Peyer's patch (tissue), 4 donors: ENCODE results near the gene SPATA6L. TPM values are rescaled to one million over a fixed set of nuclear protein-coding genes. Genes with fewer than 3 reads are reported as not detected.

Source experiments
- DNase-seq, 3 donors: peaks; one replicate each; pipeline ENCODE4 v3.0.0-alpha.2; 2017 to 2019
- H3K27ac ChIP-seq, 4 donors: fragments of 200-600 bp; sonication (generic); one replicate each; pipeline ENCODE4 v1.5.1; 2016 to 2019
- H3K27me3 ChIP-seq, 2 donors: fragments of 200-600 bp; sonication (generic); one replicate each; pipeline ENCODE4 v1.5.1; 2019
- H3K36me3 ChIP-seq, 3 donors: fragments of 200-600 bp; sonication (generic); one replicate each; pipeline ENCODE4 v1.5.1; 2016 to 2019
- H3K4me1 ChIP-seq, 4 donors: fragments of 200-600 bp; sonication (generic); one replicate each; pipeline ENCODE4 v1.5.1; 2016 to 2019
- H3K4me3 ChIP-seq, 4 donors: fragments of 200-600 bp; sonication (generic); 1 replicate in 3 of 4; 2 replicates in 1 of 4; pipeline ENCODE4 v1.5.1; 2016 to 2019; ENCODE audit warnings: mild to moderate bottlenecking in 1 of 4
- H3K9me3 ChIP-seq, 4 donors: fragments of 200-600 bp; sonication (generic); one replicate each; pipeline ENCODE4 v1.5.1; 2016 to 2019; ENCODE audit warnings: mild to moderate bottlenecking in 1 of 4
- POLR2A ChIP-seq, 2 donors: fragments of 450-650 bp; IDR thresholded peaks; one replicate each; pipeline ENCODE4 v1.5.1; 2017; ENCODE audit warnings: antibody characterized with exemption in 2 of 2, mild to moderate bottlenecking in 2 of 2, moderate library complexity in 2 of 2
- total RNA-seq, 4 donors: library from RNA; depleted of rRNA; stranded (reverse); fragments of >200 nt; gene quantifications; one replicate each; pipeline ENCODE4 v1.1.0, GENCODE V29; 2016
- TF ChIP-seq, protein P1 (sequence below), 6 experiments: fragments of 450-650 bp in 4 of 6; fragments of 200-600 bp in 2 of 6; sonication (generic) in 1 of 6; IDR thresholded peaks; one replicate each; pipeline ENCODE4 v1.5.1; 2017 to 2019; ENCODE audit warnings: antibody characterized with exemption in 6 of 6, mild to moderate bottlenecking in 3 of 6, moderate library complexity in 1 of 6

SPATA6L gene
- total RNA-seq, 4 donors from 2014 or later, result 13.4 to 19.0 (median 16.6) TPM

GRCh38 chr9:4680750-4681149 lies 14.5 kb upstream of the SPATA6L start:
- H3K36me3 ChIP-seq, result peaks cover 0 to 8% (median 0%) of the 10 kb centered on the region in 3 donors
- DNase-seq, result no peak
- no peaks in the 10 kb centered on the region for H3K9me3 ChIP-seq
- H3K27ac ChIP-seq, result peak overlapping the region in 2 of 4 donors; percentile 96 to 98
- H3K4me3 ChIP-seq, result peak overlapping the region; percentile 57 to 89 (median 79)
- H3K27me3 ChIP-seq, result no peaks in the 10 kb centered on the region
- peaks cover 0 to 11% (median 0%) of the 10 kb centered on the region in 4 donors for H3K4me1 ChIP-seq
- TF ChIP-seq POLR2A (IDR thresholded peaks at IDR 0.05), result no peak
- TF ChIP-seq, protein P1, sequence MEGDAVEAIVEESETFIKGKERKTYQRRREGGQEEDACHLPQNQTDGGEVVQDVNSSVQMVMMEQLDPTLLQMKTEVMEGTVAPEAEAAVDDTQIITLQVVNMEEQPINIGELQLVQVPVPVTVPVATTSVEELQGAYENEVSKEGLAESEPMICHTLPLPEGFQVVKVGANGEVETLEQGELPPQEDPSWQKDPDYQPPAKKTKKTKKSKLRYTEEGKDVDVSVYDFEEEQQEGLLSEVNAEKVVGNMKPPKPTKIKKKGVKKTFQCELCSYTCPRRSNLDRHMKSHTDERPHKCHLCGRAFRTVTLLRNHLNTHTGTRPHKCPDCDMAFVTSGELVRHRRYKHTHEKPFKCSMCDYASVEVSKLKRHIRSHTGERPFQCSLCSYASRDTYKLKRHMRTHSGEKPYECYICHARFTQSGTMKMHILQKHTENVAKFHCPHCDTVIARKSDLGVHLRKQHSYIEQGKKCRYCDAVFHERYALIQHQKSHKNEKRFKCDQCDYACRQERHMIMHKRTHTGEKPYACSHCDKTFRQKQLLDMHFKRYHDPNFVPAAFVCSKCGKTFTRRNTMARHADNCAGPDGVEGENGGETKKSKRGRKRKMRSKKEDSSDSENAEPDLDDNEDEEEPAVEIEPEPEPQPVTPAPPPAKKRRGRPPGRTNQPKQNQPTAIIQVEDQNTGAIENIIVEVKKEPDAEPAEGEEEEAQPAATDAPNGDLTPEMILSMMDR (IDR thresholded peaks at IDR 0.05), result no peak

GRCh38 chr9:4680173-4680525 lies 13.9 kb upstream of the SPATA6L start:
- Histone ChIP-seq H3K4me1 (peaks cover 0 to 11% (median 0%) of the 10 kb centered on the region in 4 donors), H3K4me3 (peak overlapping the region; percentile 57 to 89 (median 79)), H3K27me3 (no peaks in the 10 kb centered on the region), H3K9me3 (no peaks in the 10 kb centered on the region), H3K36me3 (peaks cover 0 to 2% (median 0%) of the 10 kb centered on the region in 3 donors), H3K27ac (peak overlapping the region; percentile 91 to 98 (median 97))
- TF ChIP-seq, protein P1 (IDR thresholded peaks at IDR 0.05), result no peak
- no peak for TF ChIP-seq POLR2A (IDR thresholded peaks at IDR 0.05)
- no peak for DNase-seq

- Histone ChIP-seq H3K36me3 (no peaks in the 10 kb centered on the region), H3K27ac (peak within 1 kb of the TSS; percentile 91 to 98 (median 97)), H3K9me3 (no peaks in the 10 kb centered on the region), H3K27me3 (no peaks in the 10 kb centered on the region), H3K4me1 (peaks cover 0 to 11% (median 0%) of the 10 kb centered on the region in 4 donors), H3K4me3 (peak within 1 kb of the TSS; percentile 57 to 89 (median 79))
- DNase-seq, result peak; percentile 99 to 100 (median 99)
- TF ChIP-seq, protein P1 (IDR thresholded peaks at IDR 0.05), result peak; percentile 55 to 92 (median 80)
- TF ChIP-seq POLR2A (IDR thresholded peaks at IDR 0.05), result peak; percentile 97
These were observed 13.2 kb upstream of the SPATA6L start, which contains the start of gene CDC37L1 for GRCh38 chr9:4679268-4680172. TSS of gene CDC37L1 (plus strand) at chr9:4679569. CDS start at chr9:4679768, 199 bp downstream.

- H3K27ac ChIP-seq, result peak overlapping the region; percentile 91 to 98 (median 97)
- H3K9me3 ChIP-seq, result no peaks in the 10 kb centered on the region
- no peak for DNase-seq
- no peak for TF ChIP-seq POLR2A (IDR thresholded peaks at IDR 0.05)
- TF ChIP-seq, protein P1 (IDR thresholded peaks at IDR 0.05), result no peak
- peak overlapping the region; percentile 57 to 89 (median 79) for H3K4me3 ChIP-seq
- no peaks in the 10 kb centered on the region for H3K36me3 ChIP-seq
- peaks cover 0 to 11% (median 0%) of the 10 kb centered on the region in 4 donors for H3K4me1 ChIP-seq
- H3K27me3 ChIP-seq, result no peaks in the 10 kb centered on the region
These were observed 12.5 kb upstream of the SPATA6L start for GRCh38 chr9:4678679-4679267.

DNA sequence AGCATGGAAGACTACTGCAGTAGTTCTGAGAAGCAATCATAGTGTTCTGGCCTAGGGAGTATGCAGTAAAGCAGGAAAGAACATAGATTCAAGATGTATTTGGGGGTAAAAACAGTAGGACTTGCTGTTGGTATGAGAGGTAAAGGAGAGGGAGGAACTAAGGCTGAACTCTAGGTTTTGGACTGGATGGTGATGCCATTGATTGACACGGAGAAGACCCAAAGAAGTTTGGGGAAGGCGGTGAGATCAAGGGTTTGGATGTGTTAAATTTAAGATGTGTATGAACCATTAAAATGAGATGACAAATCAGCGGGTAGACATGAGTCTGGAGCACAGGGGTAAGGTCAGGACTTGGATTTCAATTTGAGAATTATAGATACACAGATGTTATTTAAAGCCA lies 11.1 kb upstream of the SPATA6L start:
- H3K27ac ChIP-seq, result peak overlapping the region in 1 of 4 donors; percentile 98
- H3K9me3 ChIP-seq, result no peaks in the 10 kb centered on the region
- H3K36me3 ChIP-seq, result no peaks in the 10 kb centered on the region
- no peak for DNase-seq
- peaks cover 0 to 11% (median 0%) of the 10 kb centered on the region in 4 donors for H3K4me1 ChIP-seq
- H3K27me3 ChIP-seq, result no peaks in the 10 kb centered on the region
- TF ChIP-seq POLR2A (IDR thresholded peaks at IDR 0.05), result no peak
- TF ChIP-seq, protein P1 (IDR thresholded peaks at IDR 0.05), result no peak
- no peak overlapping the region for H3K4me3 ChIP-seq
